GM23338 (cell line): ENCODE measurements around the gene PASK. TPM values are rescaled to one million over a fixed set of nuclear protein-coding genes. Genes with fewer than 3 reads are reported as not detected.

ENCODE experiments used
- ATAC-seq: fragments of 200-7000 bp; cut with Tn5 transposase; 3 replicates; pipeline ENCODE4 v1.9.1; 2020
- DNase-seq: peaks from one replicate; pipeline ENCODE4 v3.0.0-alpha.2; 2015; ENCODE audit warnings: low spot score
- H2AFZ ChIP-seq: fragments of 200-600 bp; sonication (generic); 2 replicates; pipeline ENCODE4 v1.8.0; 2016; ENCODE audit warnings: antibody characterized with exemption, mild to moderate bottlenecking, moderate library complexity
- H3F3A ChIP-seq: fragments of 200-600 bp; sonication (generic); replicated peaks from 2 replicates; pipeline ENCODE4 v1.8.0; 2017; ENCODE audit warnings: antibody characterized with exemption, mixed run types, low read depth
- H3K27ac ChIP-seq: fragments of 200-600 bp; sonication (generic); 2 replicates; pipeline ENCODE4 v1.6.1; 2016; ENCODE audit warnings: low read depth
- H3K27me3 ChIP-seq: fragments of 200-600 bp; sonication (generic); 2 replicates; pipeline ENCODE4 v1.8.0; 2016; ENCODE audit warnings: mild to moderate bottlenecking, mixed run types, moderate library complexity; ENCODE audit not compliant: insufficient read depth
- H3K36me3 ChIP-seq: fragments of 200-600 bp; sonication (generic); 2 replicates; pipeline ENCODE4 v1.8.0; 2016; ENCODE audit warnings: mild to moderate bottlenecking; ENCODE audit not compliant: insufficient read depth
- H3K4me1 ChIP-seq: fragments of 200-600 bp; sonication (generic); 2 replicates; pipeline ENCODE4 v1.8.0; 2016; ENCODE audit warnings: mild to moderate bottlenecking, moderate library complexity; ENCODE audit not compliant: insufficient read depth
- H3K4me2 ChIP-seq: fragments of 200-600 bp; sonication (generic); 2 replicates; pipeline ENCODE4 v1.7.1; 2017; ENCODE audit warnings: mixed run types
- H3K4me3 ChIP-seq: fragments of 200-600 bp; sonication (generic); 2 replicates; pipeline ENCODE4 v1.6.1; 2016; ENCODE audit warnings: mixed run types
- H3K79me2 ChIP-seq: fragments of 200-600 bp; sonication (generic); replicated peaks from 2 replicates; pipeline ENCODE4 v1.8.0; 2017; ENCODE audit warnings: mild to moderate bottlenecking; ENCODE audit not compliant: insufficient read depth
- H3K9me2 ChIP-seq: fragments of 200-600 bp; sonication (generic); 2 replicates; pipeline ENCODE4 v1.8.0; 2017; ENCODE audit not compliant: insufficient read depth
- H4K20me1 ChIP-seq: fragments of 200-600 bp; sonication (generic); replicated peaks from 2 replicates; pipeline ENCODE4 v1.8.0; 2017; ENCODE audit warnings: mild to moderate bottlenecking; ENCODE audit not compliant: insufficient read depth
- H3K27ac Mint-ChIP-seq: 2 replicates; pipeline ENCODE4 v1.8.0; 2020; ENCODE audit warnings: inconsistent platforms, mild to moderate bottlenecking, moderate library complexity, mixed read lengths
- H3K27me3 Mint-ChIP-seq: 3 replicates; pipeline ENCODE4 v1.8.0; 2022; ENCODE audit warnings: low read depth, mild to moderate bottlenecking, moderate library complexity, mixed read lengths, inconsistent platforms; ENCODE audit not compliant: insufficient read depth, poor library complexity
- H3K36me3 Mint-ChIP-seq: 3 replicates; pipeline ENCODE4 v1.8.0; 2021; ENCODE audit warnings: low read depth, mild to moderate bottlenecking, inconsistent platforms, moderate library complexity, mixed read lengths
- H3K4me1 Mint-ChIP-seq: 3 replicates; pipeline ENCODE4 v1.8.0; 2020; ENCODE audit warnings: mild to moderate bottlenecking, inconsistent platforms, mixed read lengths
- H3K4me3 Mint-ChIP-seq: 3 replicates; pipeline ENCODE4 v1.8.0; 2021; ENCODE audit warnings: moderate library complexity, mild to moderate bottlenecking, inconsistent platforms, mixed read lengths
- H3K9me3 Mint-ChIP-seq: 3 replicates; pipeline ENCODE4 v1.8.0; 2020; ENCODE audit warnings: moderate library complexity, mild to moderate bottlenecking, inconsistent platforms, mixed read lengths
- EZH2 ChIP-seq: fragments of 200-600 bp; sonication (generic); IDR thresholded peaks from one replicate; pipeline ENCODE4 v1.8.0; 2017; ENCODE audit warnings: antibody characterized with exemption, mild to moderate bottlenecking, low read depth; ENCODE audit not compliant: unreplicated experiment
- EZH2phosphoT487 ChIP-seq: fragments of 200-600 bp; sonication (generic); IDR thresholded peaks from one replicate; pipeline ENCODE4 v1.8.1; 2018; ENCODE audit warnings: antibody characterized with exemption; ENCODE audit not compliant: unreplicated experiment
- JUNB ChIP-seq: IDR thresholded peaks from one replicate; pipeline ENCODE4 v1.6.1; 2016; ENCODE audit warnings: antibody characterized with exemption; ENCODE audit not compliant: unreplicated experiment
- NANOG ChIP-seq: IDR thresholded peaks from 2 replicates; pipeline ENCODE4 v1.6.1; 2016; ENCODE audit warnings: antibody characterized with exemption, borderline replicate concordance
- POLR2AphosphoS5 ChIP-seq: IDR thresholded peaks from 2 replicates; pipeline ENCODE4 v1.6.1; 2016; ENCODE audit warnings: antibody characterized with exemption, low read depth
- STAT1 ChIP-seq: IDR thresholded peaks from one replicate; pipeline ENCODE4 v1.6.1; 2016; ENCODE audit warnings: antibody characterized with exemption; ENCODE audit not compliant: unreplicated experiment
- ZNF114 ChIP-seq: fragments of 250-450 bp; sonication (Bioruptor Pico); IDR thresholded peaks from 2 replicates; pipeline ENCODE4 v1.5.0; 2020; ENCODE audit warnings: mild to moderate bottlenecking, moderate library complexity
- ZNF331 ChIP-seq: fragments of 250-450 bp; sonication (Bioruptor Pico); IDR thresholded peaks from 2 replicates; pipeline ENCODE4 v1.5.0; 2020; ENCODE audit warnings: low read depth, mild to moderate bottlenecking, moderate library complexity
- polyA plus RNA-seq: library from polyadenylated mRNA; unstranded; fragments of >200 nt; fragmentation: Nextera tagmentation; extraction: Ambion mirVana; gene quantifications from 2 replicates; pipeline ENCODE4 v1.2.1, GENCODE V29; 2016
- total RNA-seq: library from RNA; depleted of rRNA; stranded (reverse); fragments of >200 nt; shearing (Covaris generic); gene quantifications from 2 replicates; pipeline ENCODE4 v1.2.3, GENCODE V29; 2014
- TF ChIP-seq, protein P1 (sequence below), 2 experiments: fragments of 200-600 bp in 1 of 2; sonication (generic) in 1 of 2; conservative IDR thresholded peaks; 2 replicates each; pipeline versions ENCODE4 v1.5.1 to v1.6.1; 2016 to 2017; ENCODE audit warnings: antibody characterized with exemption in 2 of 2, low read depth in 2 of 2, mild to moderate bottlenecking in 2 of 2, moderate library complexity in 1 of 2

PASK gene
- total and polyA plus RNA-seq, 2 experiments from 2014 or later = 12.5 to 38.4 TPM

DNA sequence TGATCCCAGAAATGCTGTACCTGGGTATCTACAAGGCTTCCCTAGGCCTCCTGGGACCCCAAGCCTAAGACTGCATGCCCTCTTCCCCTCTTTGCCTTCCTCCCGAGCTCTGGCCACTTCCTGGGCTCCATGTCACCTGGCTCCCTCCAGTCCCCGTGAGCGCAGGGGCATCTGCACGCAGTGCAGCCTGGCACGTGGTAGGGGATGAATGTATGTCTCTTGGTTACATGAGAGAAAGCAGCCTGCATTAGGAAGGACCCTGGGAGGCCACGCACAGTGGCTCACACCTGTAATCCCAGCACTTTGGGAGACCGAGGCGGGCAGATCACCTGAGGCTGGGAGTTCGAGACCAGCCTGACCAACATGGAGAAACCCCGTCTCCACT is 15.8 kb downstream of the PASK start:
- H3K4me1 Mint-ChIP-seq = no peaks in the 10 kb centered on the region
- TF ChIP-seq EZH2 = no peak
- TF ChIP-seq NANOG = no peak
- no peak for TF ChIP-seq JUNB
- TF ChIP-seq ZNF114 (CRISPR knock-in tag) = no peak
- no peak for TF ChIP-seq ZNF331 (CRISPR knock-in tag)
- Histone ChIP-seq H3F3A (no peaks in the 10 kb centered on the region), H3K27ac (no peak overlapping the region), H4K20me1 (no peaks in the 10 kb centered on the region), H3K4me3 (no peak overlapping the region), H3K79me2 (no peaks in the 10 kb centered on the region), H3K4me2 (no peak overlapping the region), H3K9me2 (no peaks in the 10 kb centered on the region), H3K27me3 (no peaks in the 10 kb centered on the region), H2AFZ (no peak overlapping the region), H3K36me3 (peaks cover 10% of the 10 kb centered on the region), H3K4me1 (no peaks in the 10 kb centered on the region)
- H3K27ac Mint-ChIP-seq = no peak overlapping the region
- ATAC-seq (no peak), DNase-seq (no peak)
- H3K36me3 Mint-ChIP-seq = peaks cover 41% of the 10 kb centered on the region
- H3K9me3 Mint-ChIP-seq = no peaks in the 10 kb centered on the region
- H3K4me3 Mint-ChIP-seq = no peak overlapping the region
- no peaks in the 10 kb centered on the region for H3K27me3 Mint-ChIP-seq

GRCh38 chr2:241132538-241133435 is 16.5 kb downstream of the PASK start:
- Mint-ChIP-seq H3K36me3 (peaks cover 38% of the 10 kb centered on the region), H3K9me3 (no peaks in the 10 kb centered on the region), H3K27me3 (no peaks in the 10 kb centered on the region), H3K27ac (no peak overlapping the region), H3K4me1 (no peaks in the 10 kb centered on the region), H3K4me3 (no peak overlapping the region)
- no peak for TF ChIP-seq EZH2
- no peak for TF ChIP-seq STAT1
- TF ChIP-seq NANOG = no peak
- TF ChIP-seq, protein P1, sequence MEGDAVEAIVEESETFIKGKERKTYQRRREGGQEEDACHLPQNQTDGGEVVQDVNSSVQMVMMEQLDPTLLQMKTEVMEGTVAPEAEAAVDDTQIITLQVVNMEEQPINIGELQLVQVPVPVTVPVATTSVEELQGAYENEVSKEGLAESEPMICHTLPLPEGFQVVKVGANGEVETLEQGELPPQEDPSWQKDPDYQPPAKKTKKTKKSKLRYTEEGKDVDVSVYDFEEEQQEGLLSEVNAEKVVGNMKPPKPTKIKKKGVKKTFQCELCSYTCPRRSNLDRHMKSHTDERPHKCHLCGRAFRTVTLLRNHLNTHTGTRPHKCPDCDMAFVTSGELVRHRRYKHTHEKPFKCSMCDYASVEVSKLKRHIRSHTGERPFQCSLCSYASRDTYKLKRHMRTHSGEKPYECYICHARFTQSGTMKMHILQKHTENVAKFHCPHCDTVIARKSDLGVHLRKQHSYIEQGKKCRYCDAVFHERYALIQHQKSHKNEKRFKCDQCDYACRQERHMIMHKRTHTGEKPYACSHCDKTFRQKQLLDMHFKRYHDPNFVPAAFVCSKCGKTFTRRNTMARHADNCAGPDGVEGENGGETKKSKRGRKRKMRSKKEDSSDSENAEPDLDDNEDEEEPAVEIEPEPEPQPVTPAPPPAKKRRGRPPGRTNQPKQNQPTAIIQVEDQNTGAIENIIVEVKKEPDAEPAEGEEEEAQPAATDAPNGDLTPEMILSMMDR (conservative IDR thresholded peaks at IDR 0.05; ENCODE audit: low read depth in 2 of 2) = no peak
- no peak for TF ChIP-seq ZNF114 (CRISPR knock-in tag)
- TF ChIP-seq EZH2phosphoT487 = no peak
- no peak for TF ChIP-seq POLR2AphosphoS5
- TF ChIP-seq ZNF331 (CRISPR knock-in tag) = no peak
- H3K4me2 ChIP-seq = no peak overlapping the region
- no peaks in the 10 kb centered on the region for H3F3A ChIP-seq
- no peaks in the 10 kb centered on the region for H3K9me2 ChIP-seq
- no peaks in the 10 kb centered on the region for H3K79me2 ChIP-seq
- peaks cover 4% of the 10 kb centered on the region for H3K36me3 ChIP-seq
- H3K4me3 ChIP-seq = no peak overlapping the region
- H3K27ac ChIP-seq = no peak overlapping the region
- no peaks in the 10 kb centered on the region for H4K20me1 ChIP-seq
- DNase-seq (no peak), ATAC-seq (no peak)
- no peak overlapping the region for H2AFZ ChIP-seq
- no peaks in the 10 kb centered on the region for H3K4me1 ChIP-seq
- no peaks in the 10 kb centered on the region for H3K27me3 ChIP-seq
